CD4-positive, alpha-beta T cell treated with Interleukin-12 subunit alpha and Interleukin-12 subunit beta, for 1 hour (primary cell): Measurements from ENCODE around the gene KCNJ9.

Source experiments
- DNase-seq: peaks from one replicate; pipeline ENCODE4 v3.0.0-alpha.2; 2020

The KCNJ9 gene

GRCh38 chr1:160089883-160090282, 8.5 kb downstream of the KCNJ9 start:
- no peak for DNase-seq

GRCh38 chr1:160090760-160091159, 9.4 kb downstream of the KCNJ9 start:
- no peak for DNase-seq

GRCh38 chr1:160091666-160092223, 10.4 kb downstream of the KCNJ9 start:
- no peak for DNase-seq

GRCh38 chr1:160092366-160093068, 11.2 kb downstream of the KCNJ9 start:
- DNase-seq, result no peak

GRCh38 chr1:160093069-160093395, 11.7 kb downstream of the KCNJ9 start:
- no peak for DNase-seq

DNA sequence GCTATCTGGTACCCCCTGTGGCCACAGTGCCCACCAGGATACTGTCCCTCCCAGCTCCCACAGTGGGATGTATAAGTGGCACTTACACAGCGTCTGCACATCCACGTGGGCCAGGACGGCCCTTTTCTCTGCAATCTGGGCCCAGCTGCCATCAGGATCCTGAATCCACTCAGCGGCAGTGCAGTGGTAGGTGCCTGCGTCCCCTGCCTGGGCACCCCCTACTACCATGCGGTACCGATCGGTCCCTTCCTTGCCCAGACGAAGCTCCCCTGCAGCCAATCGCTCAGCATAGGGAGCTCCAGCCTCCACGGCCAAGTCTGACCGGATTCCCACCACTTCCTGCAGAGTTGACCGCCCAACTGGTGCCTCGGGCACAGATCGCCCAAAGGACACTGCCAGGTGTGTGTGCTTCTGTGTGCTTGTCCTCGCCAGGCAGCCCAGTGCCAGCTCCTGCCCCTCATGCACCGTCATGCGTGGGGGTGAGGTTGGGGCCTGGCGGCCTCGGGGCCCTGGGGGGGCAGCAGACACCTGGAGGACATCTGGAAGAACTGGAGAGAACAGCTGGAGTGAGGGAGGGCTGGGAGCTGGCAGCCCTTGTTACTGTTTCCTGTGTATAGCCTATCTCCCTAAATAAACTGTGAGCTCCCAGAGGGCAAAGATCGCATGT, 12.4 kb downstream of the KCNJ9 start:
- DNase-seq, result no peak

- DNase-seq, result no peak
Measured at GRCh38 chr1:160094291-160094625, 12.9 kb downstream of the KCNJ9 start.

- no peak for DNase-seq
Measured at GRCh38 chr1:160094806-160095205, 13.5 kb downstream of the KCNJ9 start.

DNA sequence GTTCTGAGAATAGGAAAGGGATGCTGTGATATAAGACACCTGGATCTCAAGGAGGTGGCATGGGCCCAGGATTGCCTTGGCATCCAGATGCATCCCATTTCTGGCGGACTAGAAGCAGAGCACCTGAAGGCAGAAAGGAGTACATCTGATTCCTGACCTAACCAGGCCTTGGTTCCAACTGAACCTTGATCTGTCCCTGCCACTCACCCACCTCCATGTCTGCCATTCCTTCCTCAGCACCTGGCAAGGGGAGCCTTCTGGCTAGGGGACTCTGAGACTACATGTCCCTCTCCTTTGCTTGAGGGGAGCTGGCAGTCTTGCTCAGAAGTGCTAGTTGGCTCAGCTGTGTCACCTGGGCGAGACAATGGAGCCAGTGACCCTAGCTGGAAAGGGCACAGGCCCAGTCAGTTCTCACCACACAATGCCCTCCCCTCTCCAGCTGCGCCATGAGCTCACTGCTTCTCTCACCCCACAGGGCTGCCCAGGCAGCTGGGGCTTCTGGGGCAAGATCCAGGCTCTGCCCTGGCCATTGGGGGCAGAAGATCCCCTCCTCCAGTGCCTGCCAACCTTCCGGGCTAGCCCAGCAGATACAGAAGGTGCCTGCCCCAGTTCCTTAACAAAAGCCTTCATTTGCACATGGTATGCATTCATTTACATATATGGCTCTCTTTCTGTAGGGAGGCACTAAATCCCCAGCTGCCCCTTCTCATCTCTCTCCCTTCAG, 14.2 kb downstream of the KCNJ9 start:
- no peak for DNase-seq

GRCh38 chr1:160096274-160097116, 15.2 kb downstream of the KCNJ9 start:
- DNase-seq, result no peak

GRCh38 chr1:160097151-160097910, 16.0 kb downstream of the KCNJ9 start:
- DNase-seq, result no peak

- peak; percentile 94 for DNase-seq
Measured at GRCh38 chr1:160097911-160098851, 16.8 kb downstream of the KCNJ9 start, which contains the start of gene IGSF8. Gene IGSF8 (minus strand): TSS chr1:160098619. CDS start chr1:160098472, 147 bp downstream.

GRCh38 chr1:160098852-160099561, 17.7 kb downstream of the KCNJ9 start:
- peak; percentile 98 for DNase-seq

DNA sequence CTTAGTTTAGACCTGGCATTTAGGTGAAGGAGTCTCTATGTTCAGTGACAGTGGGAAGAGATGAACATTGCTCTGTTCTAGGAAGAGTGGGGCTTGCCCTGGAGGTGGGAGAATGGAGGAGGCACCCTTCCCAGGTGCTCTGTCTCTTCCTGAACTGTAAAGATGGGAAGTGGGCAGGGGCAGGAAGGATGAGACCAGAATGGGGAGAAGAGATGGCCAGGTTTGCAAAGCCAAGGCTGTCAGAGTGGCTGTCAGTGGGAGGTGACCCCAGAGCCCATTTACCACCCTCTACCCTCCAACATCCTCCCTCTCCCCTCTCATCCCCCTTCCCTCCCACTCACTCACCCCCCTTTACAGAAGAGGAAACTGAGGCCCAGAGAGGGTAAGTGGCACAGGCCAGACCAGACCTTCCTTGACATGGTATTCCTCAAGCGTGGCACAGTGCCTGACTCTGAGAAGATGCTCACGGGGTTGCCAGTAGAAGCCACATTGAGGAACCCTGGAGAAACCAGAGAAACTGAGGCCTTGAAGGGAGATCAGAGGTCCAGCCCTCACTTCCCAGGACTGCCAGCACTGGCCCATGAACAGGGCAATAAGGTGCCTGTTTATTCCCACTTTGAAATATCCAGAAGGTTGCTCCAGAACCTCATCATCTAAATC, 18.5 kb downstream of the KCNJ9 start:
- no peak for DNase-seq

- peak; percentile 85 for DNase-seq
Measured at GRCh38 chr1:160101037-160101716, 19.8 kb downstream of the KCNJ9 start.

DNA sequence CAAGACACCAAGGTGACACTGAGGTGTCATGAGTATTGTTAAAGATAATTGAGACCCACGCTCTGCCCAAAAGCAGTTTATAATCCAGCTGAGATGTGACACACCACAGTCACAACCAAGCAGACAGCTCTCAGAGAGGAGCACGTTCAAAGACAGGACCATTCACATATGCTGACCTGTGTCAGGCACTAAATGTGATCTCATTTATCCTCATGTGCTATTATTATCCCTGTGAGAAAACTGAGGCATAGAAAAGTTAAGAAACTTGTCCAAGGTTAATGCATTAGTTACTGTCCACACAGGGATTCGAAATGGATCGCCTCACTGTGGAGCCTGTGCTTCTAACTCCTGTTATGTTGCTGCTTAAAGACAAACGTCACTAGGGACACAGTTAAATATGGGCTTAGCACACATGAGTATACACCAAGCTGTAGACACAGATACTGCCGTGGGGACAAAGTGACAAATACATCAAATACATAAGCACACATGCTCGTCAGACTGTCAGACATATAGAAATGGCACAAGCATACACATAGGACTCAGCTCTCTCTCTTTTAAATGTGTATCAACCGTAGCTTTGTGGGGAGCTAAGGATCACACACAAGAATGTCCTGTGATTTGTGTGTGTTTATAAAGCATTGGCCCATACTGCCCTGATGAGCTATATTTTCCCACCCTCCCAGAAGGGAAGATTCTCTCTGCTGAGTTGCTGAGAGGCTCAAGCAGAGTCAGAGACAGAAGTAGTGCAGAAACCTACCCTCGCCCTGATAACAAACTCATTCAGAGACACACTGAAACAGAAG, 20.6 kb downstream of the KCNJ9 start:
- DNase-seq, result no peak

DNA sequence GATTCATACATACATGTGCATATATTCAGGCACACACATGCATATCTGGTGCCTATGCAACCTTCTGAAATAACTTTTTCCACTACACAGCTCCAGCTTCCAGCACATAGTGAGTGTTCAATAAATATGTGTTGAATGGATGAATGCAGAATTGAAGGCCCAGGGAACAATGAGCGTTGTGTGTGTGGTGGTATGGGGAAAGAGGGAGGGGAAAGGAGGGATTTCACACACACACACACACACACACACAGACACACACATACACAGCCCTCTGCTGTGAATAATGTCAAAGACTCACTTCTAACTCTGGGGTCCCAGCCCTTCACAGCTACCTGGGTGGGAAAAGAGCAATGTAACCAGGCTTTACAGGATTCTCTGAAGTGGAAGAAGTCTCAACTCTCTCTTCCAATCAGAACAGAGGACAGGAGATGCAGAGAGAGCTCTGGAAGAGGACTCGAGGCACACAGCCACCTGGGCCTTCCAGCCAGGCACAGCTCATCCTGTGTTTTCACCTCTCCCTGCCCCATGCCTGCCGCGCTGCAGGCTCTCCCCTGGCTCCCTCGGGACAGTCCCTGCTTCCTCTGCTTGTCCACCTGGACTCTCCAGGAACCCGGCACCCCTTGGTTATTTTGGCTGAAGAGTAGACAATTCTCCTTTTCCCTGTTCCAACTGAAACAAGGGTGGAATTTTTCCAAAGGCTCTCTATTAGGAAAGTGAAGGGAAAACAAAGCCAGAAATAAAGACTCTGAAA, 22.5 kb downstream of the KCNJ9 start:
- no peak for DNase-seq
